Hypothalamus (tissue), 51 donors: ENCODE data around the gene CAMKK1.
A peak's percentile ranks its signal among the peaks of the same experiment; 100 is the strongest.
"Not testable (repeated sequence)": the region's sequence is repeated elsewhere in the genome, so short reads cannot be mapped to it uniquely, and the experiment has no call there.

ENCODE experiments used
- DNase-seq, 51 donors: peaks; one replicate each; lab custom pipeline; 2025; lab: John Stamatoyannopoulos, UW

Gene CAMKK1

DNA sequence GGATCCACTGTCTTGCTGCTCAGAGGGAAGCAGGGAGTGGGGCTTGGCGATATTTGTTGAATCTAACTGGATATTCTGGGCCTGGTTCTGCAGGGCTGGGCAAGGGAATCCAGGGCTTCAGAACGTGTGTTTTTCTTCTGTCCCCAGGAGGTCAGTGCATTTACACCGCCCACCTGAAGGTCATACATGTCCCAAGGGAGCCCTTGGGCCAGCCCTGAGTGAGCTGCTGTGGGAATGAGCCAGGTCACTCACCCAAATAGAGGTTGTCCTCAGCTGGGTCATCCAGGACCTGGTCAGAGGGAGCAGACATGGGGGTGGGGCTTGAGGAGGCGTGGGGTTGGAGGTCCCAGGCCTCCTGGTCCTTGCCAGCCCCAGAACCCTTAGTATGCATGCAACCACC lies 10.6 kb downstream of the CAMKK1 start:
- DNase-seq: no peak

DNA sequence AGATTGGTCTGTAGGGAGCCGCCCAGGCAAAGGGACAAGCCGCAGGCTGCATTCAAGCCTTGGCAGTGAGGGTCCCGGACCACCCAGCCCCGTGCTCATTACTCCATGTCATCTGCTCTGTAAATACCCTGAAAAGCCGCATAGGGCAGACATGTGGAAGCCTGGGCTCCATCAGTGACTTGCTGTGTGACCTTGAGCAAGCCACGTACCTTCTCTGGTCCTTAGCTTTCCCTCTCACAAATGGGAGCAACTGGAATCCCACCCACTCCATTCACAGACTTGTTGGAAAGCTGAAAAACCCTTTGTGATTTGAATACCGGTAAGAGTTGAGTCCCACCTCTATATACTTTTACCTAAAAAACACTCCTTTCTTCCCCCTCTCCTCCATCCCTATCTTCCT lies 11.9 kb downstream of the CAMKK1 start:
- no peak for DNase-seq

DNA sequence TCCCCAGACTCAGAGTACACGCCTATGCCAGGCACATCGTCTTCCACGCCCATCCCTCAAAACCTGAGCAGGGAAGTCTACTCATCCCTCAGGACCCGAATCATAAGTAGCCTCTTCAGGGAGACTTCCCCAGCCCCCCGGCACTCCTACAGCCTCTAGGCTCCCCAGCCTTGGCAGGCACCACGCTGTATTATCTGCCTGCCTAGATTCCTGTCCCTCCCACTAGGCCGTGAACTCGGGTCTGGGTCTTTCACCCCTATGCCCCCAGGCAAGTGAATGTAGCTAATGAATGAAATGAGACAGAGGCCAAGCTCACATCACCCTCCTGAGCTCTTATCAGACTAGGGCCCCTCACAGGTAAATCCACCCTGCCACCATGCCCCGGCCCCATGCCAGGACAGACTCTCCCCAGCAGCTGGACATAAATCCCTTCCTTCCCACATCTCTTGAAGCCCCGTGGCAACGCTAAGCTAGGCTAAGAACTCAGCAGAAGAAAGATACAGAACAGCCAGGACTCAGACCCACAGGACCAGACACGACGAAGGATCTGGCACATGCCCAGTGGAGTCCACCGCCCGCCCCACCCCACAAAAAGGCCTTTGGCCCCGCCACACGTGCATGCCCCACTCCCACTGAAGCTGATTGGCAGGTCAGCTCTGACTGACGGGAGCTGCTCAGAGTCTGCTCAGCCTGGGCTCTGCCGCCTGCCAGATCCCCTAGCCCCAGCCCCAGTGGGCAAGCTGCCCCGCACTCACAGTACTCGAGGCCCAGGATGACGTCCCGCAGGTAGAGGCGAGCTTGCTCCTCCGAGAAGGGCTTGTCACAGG lies 13.0 kb downstream of the CAMKK1 start:
- no peak for DNase-seq

DNA sequence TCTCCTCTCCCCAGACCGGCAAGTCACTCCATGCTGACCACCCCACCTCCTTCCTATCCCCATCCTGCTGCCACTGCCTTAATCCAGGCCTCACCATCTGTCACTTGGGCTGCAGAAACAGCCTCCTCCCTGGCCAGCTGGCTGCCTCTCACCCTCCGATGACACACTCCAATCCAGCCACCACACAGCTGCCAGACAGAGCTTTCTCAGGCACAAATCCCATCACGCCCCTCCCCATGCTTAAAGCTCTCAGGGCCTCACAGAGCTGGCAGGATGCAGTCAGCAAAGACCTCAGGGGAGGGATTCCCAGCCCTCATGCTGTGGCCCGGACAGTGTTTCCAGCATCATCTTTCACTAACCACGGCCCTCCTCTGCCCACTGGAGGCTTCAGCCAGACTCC lies 13.7 kb downstream of the CAMKK1 start:
- DNase-seq: peak in 10 of 51 donors; percentile 6 to 76 (median 15)

DNA sequence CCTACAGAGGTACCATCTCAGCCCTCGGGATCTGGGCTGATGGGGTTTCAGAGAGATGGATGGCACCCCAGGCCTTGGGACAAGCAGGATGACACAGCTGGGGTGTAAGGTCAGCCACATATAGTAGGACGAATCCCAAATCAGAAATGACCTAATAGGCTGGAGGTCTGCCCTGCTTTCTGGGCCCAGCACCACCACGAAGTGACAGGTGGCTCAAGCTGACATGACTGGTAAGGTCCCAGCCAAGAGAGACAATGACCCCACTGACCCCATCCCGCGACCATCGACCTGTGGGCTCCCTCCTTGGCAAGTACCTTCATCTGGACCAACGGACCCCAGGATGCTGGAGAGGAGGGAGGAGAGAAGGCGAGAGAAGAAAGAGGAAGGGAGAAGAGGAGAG lies 15.6 kb downstream of the CAMKK1 start:
- no peak for DNase-seq

DNA sequence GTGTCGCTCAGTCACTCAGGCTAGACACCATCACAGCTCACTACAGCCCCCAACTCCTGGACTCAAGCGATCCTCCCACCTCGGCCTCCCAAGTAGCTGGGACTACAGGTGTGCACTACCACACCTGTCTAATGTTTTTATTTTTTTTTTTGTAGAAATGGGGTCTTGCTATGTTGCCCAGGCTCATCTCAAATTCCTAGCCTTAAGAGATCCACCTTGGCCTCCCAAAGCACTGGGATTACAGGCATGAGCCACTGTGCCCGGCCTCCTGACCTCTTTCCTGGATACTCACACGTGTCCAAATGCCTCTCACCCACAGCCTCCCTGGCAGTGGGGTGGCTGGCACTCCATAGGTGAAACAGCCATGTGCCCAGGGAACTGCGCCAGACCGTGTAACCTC lies 17.5 kb downstream of the CAMKK1 start:
- no peak for DNase-seq

DNA sequence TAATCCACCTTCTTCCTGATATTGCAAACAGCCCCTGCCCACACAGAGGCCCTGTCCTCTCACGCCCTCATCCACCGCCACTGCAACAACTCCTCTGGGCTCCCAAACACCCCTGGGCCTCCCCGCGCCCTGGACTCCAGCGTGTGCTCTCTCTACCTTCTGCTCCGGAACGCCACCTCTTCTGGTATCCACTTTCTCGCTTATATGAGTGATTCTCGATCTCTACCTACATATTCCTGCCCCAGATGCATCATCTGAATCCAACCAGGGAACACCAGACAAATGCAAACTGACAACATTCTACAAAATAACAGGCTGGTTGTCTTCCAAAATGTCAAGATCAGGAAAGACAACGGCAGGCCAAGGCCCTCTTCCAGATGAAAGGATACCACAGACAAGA lies 19.0 kb downstream of the CAMKK1 start:
- DNase-seq: no peak

DNA sequence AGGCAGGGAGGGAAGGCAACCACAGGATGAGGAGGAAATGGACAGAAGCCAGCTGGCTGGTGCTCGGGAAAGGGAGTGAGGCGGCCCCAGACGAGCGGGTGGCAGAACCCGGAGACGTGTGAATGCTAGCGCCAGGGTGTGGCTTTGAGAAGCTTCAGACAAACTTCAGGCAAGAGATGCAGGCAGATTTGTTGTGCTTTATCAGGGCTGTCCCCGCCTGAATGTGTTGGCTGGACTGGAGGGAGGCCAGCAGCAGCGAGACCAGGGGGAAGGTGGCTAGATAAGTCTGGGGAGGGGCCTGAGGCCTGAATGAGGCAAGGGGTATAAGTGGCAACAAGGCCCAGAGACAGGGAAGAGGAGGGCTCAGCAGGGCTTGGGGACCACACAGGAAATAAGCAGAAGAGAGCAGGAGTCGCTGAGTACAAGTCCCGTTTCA lies 22.0 kb downstream of the CAMKK1 start:
- no peak for DNase-seq

DNA sequence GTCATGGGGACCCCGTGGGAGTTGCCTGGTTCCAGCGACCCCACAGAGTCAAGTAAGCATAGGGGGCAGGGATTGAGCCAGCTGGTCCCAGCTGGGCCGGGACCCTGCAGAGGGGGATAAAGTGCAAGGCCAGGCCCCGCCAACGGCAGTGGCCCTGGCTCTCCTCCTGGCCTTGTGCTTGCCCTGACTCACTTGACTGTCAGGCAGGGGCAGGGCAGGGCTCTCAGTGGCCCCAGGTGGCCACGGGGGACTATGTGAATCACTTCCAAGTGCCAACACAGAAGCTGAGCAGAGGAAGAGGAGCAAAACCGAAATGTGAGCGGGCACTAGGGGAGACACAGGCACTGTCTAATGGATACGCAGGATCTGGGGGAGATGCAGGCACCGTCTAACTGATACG lies 25.2 kb downstream of the CAMKK1 start:
- DNase-seq: no peak

DNA sequence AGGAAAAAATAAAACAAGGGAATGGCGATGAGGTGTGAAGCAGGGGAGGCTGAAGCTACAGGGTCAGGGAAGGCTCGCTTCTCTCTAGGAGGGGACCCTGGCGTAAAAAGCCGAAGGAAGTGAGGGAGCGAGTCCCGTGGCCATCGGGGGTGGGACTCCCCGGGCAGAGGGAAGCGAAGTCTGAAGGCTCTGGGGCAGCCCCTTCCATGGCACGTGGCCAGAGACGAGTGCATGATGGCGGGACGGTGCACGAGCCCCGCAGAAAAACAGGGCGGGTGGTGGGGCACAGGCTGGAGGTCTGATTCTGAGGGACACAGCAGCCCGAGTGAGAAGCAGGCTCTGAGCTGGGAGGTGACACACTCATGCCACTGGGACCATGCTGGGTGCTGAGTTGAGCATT lies 25.7 kb downstream of the CAMKK1 start:
- DNase-seq: no peak

DNA sequence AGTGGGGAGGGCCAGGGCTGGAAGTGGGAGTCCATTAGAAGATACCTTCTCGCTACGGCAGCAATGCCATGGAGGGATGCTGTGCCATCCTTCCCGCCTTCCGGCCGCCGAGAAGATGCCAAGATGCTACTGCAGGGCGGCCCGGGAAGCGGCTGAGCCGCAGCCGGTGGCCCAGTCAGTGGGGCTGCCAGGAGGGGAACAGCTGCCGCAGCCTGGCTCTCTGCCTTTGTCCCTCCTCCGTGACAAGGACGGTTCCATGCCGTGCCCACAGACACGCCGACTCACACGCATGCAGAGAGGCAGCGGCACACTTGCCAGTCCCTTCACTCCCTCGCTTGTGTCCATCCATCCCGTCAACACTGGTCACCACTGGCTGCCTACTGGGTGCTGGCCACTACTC lies 26.6 kb downstream of the CAMKK1 start:
- peak in 9 of 51 donors; percentile 14 to 65 (median 24) for DNase-seq

DNA sequence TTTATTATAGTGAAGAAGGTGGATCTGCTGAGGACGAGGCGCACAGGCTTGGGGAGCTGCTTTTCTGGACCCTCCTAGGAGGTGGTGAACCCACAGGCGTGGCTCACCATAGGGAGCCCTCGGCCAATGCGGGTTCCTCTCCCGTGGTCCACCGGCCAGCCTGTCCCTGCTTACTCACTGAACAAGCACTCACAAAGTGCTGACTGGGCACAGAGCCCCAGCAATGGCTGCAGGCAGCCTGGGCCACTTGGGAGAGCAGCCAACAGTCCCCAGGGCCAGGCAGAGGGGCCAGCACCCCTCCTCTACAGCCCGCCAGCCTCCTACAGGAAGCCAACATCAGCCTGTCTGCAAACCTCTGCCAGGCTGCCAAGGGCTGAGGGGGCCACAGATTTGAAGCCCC lies 27.7 kb downstream of the CAMKK1 start:
- DNase-seq: peak in 27 of 51 donors; percentile 11 to 66 (median 40)

DNA sequence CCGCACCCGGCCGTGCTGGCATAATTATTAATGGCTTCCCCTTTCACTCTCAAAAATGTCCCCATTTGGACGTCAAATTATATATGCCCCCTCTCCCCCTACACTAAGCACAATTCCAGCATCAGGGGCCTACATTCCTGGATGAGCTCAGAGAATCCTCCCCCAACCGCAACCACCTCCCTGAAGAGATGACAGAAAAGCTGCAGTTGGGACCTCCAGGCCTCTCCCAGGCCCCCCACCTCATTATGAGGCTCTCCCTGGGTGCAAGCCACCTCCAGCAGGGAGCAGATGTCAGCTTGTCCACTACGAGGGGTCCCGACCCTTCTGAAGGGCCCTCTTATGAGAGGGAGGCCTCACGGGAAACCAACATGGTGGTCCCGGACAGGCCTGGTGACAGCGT lies 28.3 kb downstream of the CAMKK1 start:
- no peak for DNase-seq

DNA sequence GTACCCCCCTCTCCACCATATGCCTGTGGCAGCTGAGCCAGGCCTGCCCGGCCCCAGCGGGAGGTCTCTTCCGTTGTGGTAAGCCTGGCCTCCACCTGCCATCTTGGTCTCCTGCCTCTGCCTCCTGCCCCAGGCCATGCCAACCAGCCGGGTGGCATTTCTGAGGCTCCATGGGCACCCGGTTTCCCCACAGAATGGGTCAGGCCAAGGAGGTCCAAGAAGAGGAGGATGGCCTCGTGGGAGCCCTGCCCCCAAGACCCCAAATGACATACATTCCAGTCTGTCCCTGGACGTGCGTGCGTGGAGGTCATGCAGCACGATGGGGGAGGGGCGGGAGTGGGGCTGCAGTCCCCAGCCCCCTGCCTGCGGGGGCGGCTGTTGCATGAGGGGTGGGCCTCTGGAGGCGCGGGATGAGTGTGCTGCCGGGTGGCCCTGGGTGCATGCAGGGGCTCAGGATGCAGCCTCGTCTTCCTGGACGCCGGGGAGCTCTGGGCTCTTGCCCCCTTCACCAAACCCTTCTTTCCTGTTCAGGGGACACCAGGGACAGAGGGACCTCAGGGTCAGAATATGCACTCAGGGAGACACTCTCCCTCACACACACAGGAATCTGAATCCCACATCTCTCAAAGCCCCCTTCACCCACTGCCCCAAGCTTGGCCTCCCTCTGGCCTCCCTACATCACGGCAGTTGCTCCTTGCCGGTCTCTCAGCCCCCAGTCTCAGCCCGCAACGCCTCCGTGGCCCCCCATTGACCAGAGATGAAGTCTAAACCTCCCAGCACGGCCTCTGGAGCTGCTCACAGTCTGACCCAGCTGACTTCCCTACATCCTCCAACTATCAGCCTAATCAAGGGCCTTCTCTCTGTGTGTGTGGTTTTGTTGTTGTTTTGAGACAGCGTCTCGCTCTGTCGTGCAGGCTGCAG lies 30.8 kb downstream of the CAMKK1 start:
- no peak for DNase-seq

DNA sequence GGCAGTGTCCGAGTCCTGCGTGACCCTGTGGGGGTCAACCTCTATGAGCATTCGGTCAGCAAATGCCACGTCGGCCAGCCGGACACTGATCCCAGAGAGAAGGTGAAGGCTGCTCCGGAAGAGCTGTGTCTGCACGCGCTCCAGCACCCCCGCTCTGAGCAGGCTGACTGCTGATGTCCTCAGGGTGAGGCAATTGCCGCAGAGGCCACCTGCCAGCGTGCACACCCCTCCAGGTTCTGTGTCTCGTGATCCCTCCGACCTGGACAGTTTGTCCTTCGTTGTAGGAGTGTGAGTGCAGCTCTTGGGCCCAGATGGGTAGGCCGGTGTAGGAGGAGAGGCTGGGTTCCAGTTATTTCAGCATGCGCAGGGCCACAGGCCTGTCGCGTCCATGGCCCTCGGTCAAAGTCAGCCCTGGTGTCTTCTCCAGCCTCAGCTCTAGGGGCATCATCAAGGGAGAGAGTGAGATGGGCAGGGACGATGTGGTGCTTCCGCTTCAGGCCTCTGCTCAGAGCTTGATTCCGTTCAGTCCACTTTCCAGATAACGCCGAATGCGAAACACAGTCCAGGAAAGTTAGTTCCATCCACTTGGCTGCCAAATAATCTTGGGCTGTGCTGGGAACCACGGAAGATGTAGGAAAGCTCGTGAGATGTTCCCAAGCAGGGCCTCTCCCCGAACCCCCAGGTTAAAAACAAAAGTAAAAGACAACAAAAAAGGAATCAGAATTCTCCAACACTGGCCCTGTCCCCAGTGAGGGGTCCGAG lies 31.7 kb downstream of the CAMKK1 start:
- DNase-seq: no peak

DNA sequence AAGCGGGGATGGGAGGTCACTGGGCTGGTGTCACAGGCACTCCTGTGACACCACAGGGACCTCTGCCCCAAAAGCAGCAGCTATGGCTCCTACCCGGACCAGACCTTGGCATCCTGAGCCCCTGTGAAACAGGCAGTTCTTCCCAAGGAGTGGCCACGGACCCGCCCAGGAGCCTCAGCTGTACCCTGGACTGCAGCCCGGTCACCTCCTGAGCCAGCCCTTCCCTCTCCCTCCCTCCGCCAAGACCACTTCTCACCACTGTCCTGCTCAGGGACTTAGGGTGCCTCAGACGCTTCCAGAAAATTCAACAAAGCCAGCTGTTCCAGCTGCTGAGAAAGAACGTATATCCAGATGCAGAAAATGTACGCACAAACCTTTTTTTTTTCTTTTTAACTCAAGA lies 32.9 kb downstream of the CAMKK1 start:
- no peak for DNase-seq

DNA sequence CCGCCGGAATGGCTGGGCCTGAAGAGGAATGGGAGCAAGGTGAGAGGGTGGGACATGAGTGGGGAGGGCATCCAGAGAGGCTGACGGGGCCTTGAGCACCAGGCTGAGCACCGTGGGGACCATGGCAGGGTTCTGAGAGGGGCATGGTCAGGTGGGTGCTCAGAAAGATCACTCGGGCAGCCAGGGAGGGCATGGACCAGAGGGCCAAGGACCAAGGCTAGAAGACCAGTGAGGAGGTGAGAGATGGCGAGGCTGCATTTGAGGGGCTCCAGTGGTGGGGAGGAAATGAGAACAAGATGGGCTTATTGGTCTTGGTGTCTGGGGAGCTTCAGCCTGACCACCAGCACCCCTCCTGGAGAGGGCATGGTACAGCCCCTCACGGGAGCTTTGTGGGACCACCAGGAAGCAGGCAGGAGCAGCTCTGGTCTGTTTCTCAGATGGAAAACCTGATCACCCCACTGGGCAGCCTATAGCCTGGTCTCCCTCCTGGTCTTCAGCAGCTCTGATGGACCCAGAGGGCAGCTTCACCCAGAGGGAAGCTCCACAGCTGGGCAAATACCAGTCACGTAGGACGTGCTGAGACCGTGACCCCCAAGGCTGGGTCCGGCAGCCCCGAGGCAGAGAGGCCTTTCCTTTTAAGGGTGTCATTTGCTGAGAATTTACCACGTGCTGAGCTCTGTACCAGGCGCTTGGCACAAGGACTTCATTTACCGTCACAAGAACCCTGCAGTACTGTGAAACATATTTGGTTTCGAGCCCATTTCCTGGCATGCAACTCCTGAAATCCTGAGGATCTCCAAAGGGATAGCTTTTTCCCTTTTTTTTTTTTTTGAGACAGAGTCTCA lies 35.4 kb downstream of the CAMKK1 start:
- no peak for DNase-seq

DNA sequence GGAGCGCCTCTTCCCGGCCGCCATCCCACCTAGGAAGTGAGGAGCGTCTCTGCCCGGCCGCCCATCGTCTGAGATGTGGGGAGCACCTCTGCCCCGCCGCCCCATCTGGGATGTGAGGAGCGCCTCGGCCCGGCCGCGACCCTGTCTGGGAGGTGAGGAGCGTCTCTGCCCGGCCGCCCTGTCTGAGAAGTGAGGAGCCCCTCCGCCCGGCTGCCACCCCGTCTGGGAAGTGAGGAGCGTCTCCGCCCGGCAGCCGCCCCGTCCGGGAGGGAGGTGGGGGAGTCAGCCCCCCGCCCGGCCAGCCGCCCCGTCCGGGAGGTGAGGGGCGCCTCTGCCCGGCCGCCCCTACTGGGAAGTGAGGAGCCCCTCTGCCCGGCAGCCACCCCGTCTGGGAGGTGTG lies 38.6 kb downstream of the CAMKK1 start:
- not testable (repeated sequence) for DNase-seq

DNA sequence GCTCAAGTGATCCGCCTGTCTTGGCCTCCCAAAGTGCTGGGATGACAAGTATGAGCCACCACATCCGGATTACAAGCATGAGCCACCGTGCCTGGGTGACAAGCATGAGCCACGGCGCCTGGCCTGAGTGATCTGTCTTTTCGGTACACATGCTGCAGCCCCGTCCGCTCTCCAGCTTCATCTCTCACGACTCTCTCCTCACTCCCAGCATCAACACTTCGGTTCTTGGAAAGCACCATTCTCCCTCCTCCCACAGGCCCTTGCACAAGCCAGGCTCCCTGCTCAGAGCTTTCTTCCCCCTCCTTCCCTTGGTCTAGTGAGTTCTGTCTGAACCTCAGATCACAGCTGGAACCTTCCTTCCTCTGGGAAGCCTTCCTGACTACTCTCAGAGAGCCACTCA lies 40.3 kb downstream of the CAMKK1 start:
- peak in 1 of 51 donors; percentile 68 for DNase-seq
